A549 (cell line): Measurements from ENCODE around the gene OR51A7.

ENCODE experiments used
- FOSL2 ChIP-seq, 2 experiments: fragments of 450-650 bp in 1 of 2; fragments of >200 bp in 1 of 2; sonication (Bioruptor Twin) in 1 of 2; formaldehyde crosslinking; IDR thresholded peaks; 2 replicates each; pipeline versions ENCODE4 v1.5.0 to v1.6.1; 2016 to 2020; ENCODE audit warnings: mild to moderate bottlenecking in 1 of 2, moderate library complexity in 1 of 2
- KDM1A ChIP-seq: fragments of 200-600 bp; sonication (generic); IDR thresholded peaks from 2 replicates; pipeline ENCODE4 v1.6.1; 2016; ENCODE audit warnings: low read depth, mild to moderate bottlenecking
- MAFK ChIP-seq: fragments of 450-650 bp; IDR thresholded peaks from 2 replicates; pipeline ENCODE4 v1.6.1; 2014; ENCODE audit not compliant: partially characterized antibody
- NPAS2 ChIP-seq: fragments of 250-450 bp; sonication (Bioruptor Pico); IDR thresholded peaks from 2 replicates; pipeline ENCODE4 v1.8.0; 2022; ENCODE audit warnings: mild to moderate bottlenecking, moderate library complexity, borderline replicate concordance
- POLR2A ChIP-seq: IDR thresholded peaks from 2 replicates; pipeline ENCODE4 v1.6.1; 2012; ENCODE audit warnings: mild to moderate bottlenecking, low read length
- RFX5 ChIP-seq: fragments of 450-650 bp; IDR thresholded peaks from 2 replicates; pipeline ENCODE4 v1.7.1; 2014; ENCODE audit warnings: antibody characterized with exemption, mild to moderate bottlenecking, moderate library complexity
- TF ChIP-seq, protein P1 (sequence below): fragments of >200 bp; sonication (Bioruptor Twin); formaldehyde crosslinking; IDR thresholded peaks from 3 replicates; pipeline ENCODE4 v1.5.1; 2016
- TF ChIP-seq, protein P2 (sequence below): fragments of 250-450 bp; sonication (Bioruptor Pico); IDR thresholded peaks from 2 replicates; pipeline ENCODE4 v1.5.0; 2021; ENCODE audit warnings: mild to moderate bottlenecking, moderate library complexity, borderline replicate concordance

DNA sequence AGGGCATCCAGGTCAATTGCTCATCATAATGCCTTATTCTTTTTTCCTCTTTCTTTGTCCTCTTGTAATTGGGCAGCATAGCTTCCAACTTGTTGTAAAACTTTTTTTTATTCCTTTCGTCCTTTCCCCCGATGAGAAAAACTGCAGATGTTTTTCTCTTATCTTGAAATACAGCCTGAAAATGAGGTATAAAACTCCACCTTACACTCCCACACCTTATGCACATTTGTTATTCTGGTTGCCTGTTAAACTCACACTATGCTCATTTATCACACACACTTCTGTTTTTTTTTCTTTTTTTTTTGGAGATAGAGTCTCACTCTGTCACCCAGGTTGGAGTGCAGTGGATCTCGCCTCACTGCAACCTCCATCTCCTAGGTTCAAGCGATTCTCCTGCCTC is 53.8 kb downstream of the OR51A7 start:
- TF ChIP-seq, protein P1, sequence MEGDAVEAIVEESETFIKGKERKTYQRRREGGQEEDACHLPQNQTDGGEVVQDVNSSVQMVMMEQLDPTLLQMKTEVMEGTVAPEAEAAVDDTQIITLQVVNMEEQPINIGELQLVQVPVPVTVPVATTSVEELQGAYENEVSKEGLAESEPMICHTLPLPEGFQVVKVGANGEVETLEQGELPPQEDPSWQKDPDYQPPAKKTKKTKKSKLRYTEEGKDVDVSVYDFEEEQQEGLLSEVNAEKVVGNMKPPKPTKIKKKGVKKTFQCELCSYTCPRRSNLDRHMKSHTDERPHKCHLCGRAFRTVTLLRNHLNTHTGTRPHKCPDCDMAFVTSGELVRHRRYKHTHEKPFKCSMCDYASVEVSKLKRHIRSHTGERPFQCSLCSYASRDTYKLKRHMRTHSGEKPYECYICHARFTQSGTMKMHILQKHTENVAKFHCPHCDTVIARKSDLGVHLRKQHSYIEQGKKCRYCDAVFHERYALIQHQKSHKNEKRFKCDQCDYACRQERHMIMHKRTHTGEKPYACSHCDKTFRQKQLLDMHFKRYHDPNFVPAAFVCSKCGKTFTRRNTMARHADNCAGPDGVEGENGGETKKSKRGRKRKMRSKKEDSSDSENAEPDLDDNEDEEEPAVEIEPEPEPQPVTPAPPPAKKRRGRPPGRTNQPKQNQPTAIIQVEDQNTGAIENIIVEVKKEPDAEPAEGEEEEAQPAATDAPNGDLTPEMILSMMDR, result no peak
- no peak for TF ChIP-seq KDM1A
- TF ChIP-seq MAFK, result no peak
- TF ChIP-seq, protein P2, sequence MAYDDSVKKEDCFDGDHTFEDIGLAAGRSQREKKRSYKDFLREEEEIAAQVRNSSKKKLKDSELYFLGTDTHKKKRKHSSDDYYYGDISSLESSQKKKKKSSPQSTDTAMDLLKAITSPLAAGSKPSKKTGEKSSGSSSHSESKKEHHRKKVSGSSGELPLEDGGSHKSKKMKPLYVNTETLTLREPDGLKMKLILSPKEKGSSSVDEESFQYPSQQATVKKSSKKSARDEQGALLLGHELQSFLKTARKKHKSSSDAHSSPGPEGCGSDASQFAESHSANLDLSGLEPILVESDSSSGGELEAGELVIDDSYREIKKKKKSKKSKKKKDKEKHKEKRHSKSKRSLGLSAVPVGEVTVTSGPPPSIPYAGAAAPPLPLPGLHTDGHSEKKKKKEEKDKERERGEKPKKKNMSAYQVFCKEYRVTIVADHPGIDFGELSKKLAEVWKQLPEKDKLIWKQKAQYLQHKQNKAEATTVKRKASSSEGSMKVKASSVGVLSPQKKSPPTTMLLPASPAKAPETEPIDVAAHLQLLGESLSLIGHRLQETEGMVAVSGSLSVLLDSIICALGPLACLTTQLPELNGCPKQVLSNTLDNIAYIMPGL (CRISPR knock-in tag), result no peak
- no peak for TF ChIP-seq POLR2A
- no peak for TF ChIP-seq FOSL2 (IDR thresholded peaks at IDR 0.05)
- no peak for TF ChIP-seq FOSL2 (CRISPR knock-in tag; IDR thresholded peaks at IDR 0.05)
- no peak for TF ChIP-seq NPAS2
- TF ChIP-seq RFX5, result no peak
